Nephron progenitor cell (in vitro differentiated cells): ENCODE data around the gene WDR26.
"Not testable (repeated sequence)": the region's sequence is repeated elsewhere in the genome, so short reads cannot be mapped to it uniquely, and the experiment has no call there.

ENCODE experiments used
- DNase-seq: peaks from one replicate; pipeline ENCODE4 v3.0.0; 2021
- H3K27ac Mint-ChIP-seq: 2 replicates; pipeline ENCODE4 v1.8.0; 2021; ENCODE audit warnings: mild to moderate bottlenecking, moderate library complexity, mixed read lengths
- H3K27me3 Mint-ChIP-seq: 2 replicates; pipeline ENCODE4 v1.8.0; 2021; ENCODE audit warnings: mild to moderate bottlenecking, low read depth, mixed read lengths; ENCODE audit not compliant: poor library complexity
- H3K36me3 Mint-ChIP-seq: 2 replicates; pipeline ENCODE4 v1.8.0; 2021; ENCODE audit warnings: low read depth, mixed read lengths
- H3K4me1 Mint-ChIP-seq: 2 replicates; pipeline ENCODE4 v1.8.0; 2021; ENCODE audit warnings: mixed read lengths
- H3K4me3 Mint-ChIP-seq: 2 replicates; pipeline ENCODE4 v1.8.0; 2021; ENCODE audit warnings: mild to moderate bottlenecking, moderate library complexity, mixed read lengths
- H3K9me3 Mint-ChIP-seq: 2 replicates; pipeline ENCODE4 v1.8.0; 2021; ENCODE audit warnings: mild to moderate bottlenecking, moderate library complexity, mixed read lengths
- CTCF ChIP-seq: fragments of 200-600 bp; sonication (generic); IDR thresholded peaks from 2 replicates; pipeline ENCODE4 v1.5.0; 2021; ENCODE audit warnings: antibody characterized with exemption

The WDR26 gene

GRCh38 chr1:224429616-224430326, 4.8 kb downstream of the WDR26 start:
- peaks cover 49% of the 10 kb centered on the region for H3K36me3 Mint-ChIP-seq
- no peak for DNase-seq
- no peaks in the 10 kb centered on the region for H3K9me3 Mint-ChIP-seq
- no peak overlapping the region for H3K27ac Mint-ChIP-seq
- H3K27me3 Mint-ChIP-seq = no peaks in the 10 kb centered on the region
- no peak overlapping the region for H3K4me3 Mint-ChIP-seq
- TF ChIP-seq CTCF = no peak
- H3K4me1 Mint-ChIP-seq = peaks cover 42% of the 10 kb centered on the region

GRCh38 chr1:224428713-224429112, 5.9 kb downstream of the WDR26 start:
- Mint-ChIP-seq H3K36me3 (peaks cover 59% of the 10 kb centered on the region), H3K4me1 (peaks cover 42% of the 10 kb centered on the region)
- not testable (repeated sequence) for H3K27ac Mint-ChIP-seq, H3K4me3 Mint-ChIP-seq, H3K27me3 Mint-ChIP-seq, DNase-seq, H3K9me3 Mint-ChIP-seq

GRCh38 chr1:224427346-224427745, 7.3 kb downstream of the WDR26 start:
- Mint-ChIP-seq H3K27ac (no peak overlapping the region), H3K9me3 (no peaks in the 10 kb centered on the region), H3K4me1 (peaks cover 31% of the 10 kb centered on the region), H3K4me3 (no peak overlapping the region), H3K36me3 (peaks cover 72% of the 10 kb centered on the region), H3K27me3 (no peaks in the 10 kb centered on the region)
- TF ChIP-seq CTCF = no peak
- DNase-seq = no peak

GRCh38 chr1:224426869-224427268, 7.7 kb downstream of the WDR26 start:
- not testable (repeated sequence) for H3K4me3 Mint-ChIP-seq, DNase-seq, H3K27ac Mint-ChIP-seq, H3K9me3 Mint-ChIP-seq, H3K27me3 Mint-ChIP-seq
- H3K36me3 Mint-ChIP-seq = peaks cover 77% of the 10 kb centered on the region
- peaks cover 26% of the 10 kb centered on the region for H3K4me1 Mint-ChIP-seq

GRCh38 chr1:224425279-224425884, 9.2 kb downstream of the WDR26 start:
- Mint-ChIP-seq H3K9me3 (no peaks in the 10 kb centered on the region), H3K27me3 (peaks cover 3% of the 10 kb centered on the region), H3K4me3 (no peak overlapping the region), H3K27ac (no peak overlapping the region), H3K36me3 (peaks cover 83% of the 10 kb centered on the region), H3K4me1 (peaks cover 14% of the 10 kb centered on the region)
- no peak for TF ChIP-seq CTCF
- no peak for DNase-seq

- H3K4me1 Mint-ChIP-seq = no peaks in the 10 kb centered on the region
- peaks cover 92% of the 10 kb centered on the region for H3K36me3 Mint-ChIP-seq
- H3K27ac Mint-ChIP-seq = no peak overlapping the region
- TF ChIP-seq CTCF = no peak
- H3K4me3 Mint-ChIP-seq = no peak overlapping the region
- no peak for DNase-seq
- H3K9me3 Mint-ChIP-seq = no peaks in the 10 kb centered on the region
- peaks cover 3% of the 10 kb centered on the region for H3K27me3 Mint-ChIP-seq
Observed at GRCh38 chr1:224420106-224420505, 14.5 kb downstream of the WDR26 start.

- Mint-ChIP-seq H3K36me3 (peaks cover 67% of the 10 kb centered on the region), H3K4me1 (peaks cover 11% of the 10 kb centered on the region), H3K9me3 (no peaks in the 10 kb centered on the region), H3K27ac (peak overlapping the region; percentile 64), H3K27me3 (no peaks in the 10 kb centered on the region), H3K4me3 (no peak overlapping the region)
- no peak for DNase-seq
- TF ChIP-seq CTCF = no peak
Observed at GRCh38 chr1:224411766-224412165, 22.8 kb downstream of the WDR26 start.
